ENCODE results near the gene ABCD1.
"Not testable (repeated sequence)": the region's sequence is repeated elsewhere in the genome, so short reads cannot be mapped to it uniquely, and the experiment has no call there.

The ABCD1 gene

GRCh38 chrX:153694256-153694655 is 30.4 kb upstream of the ABCD1 start:
- not testable (repeated sequence) for DNase-seq (ENCODE audit: low read depth)

- no peak for DNase-seq (ENCODE audit: low read depth)
Observed at GRCh38 chrX:153694687-153695270, 29.9 kb upstream of the ABCD1 start.

- DNase-seq (ENCODE audit: low read depth) = no peak
Observed at GRCh38 chrX:153696100-153696499, 28.6 kb upstream of the ABCD1 start.

- DNase-seq (ENCODE audit: low read depth) = not testable (repeated sequence)
Observed at GRCh38 chrX:153696538-153696937, 28.1 kb upstream of the ABCD1 start.

GRCh38 chrX:153696986-153697722 is 27.5 kb upstream of the ABCD1 start:
- not testable (repeated sequence) for DNase-seq (ENCODE audit: low read depth)

- DNase-seq (ENCODE audit: low read depth) = no peak
Observed at GRCh38 chrX:153697924-153698865, 26.5 kb upstream of the ABCD1 start.

- DNase-seq (ENCODE audit: low read depth) = not testable (repeated sequence)
Observed at GRCh38 chrX:153699210-153699783, 25.4 kb upstream of the ABCD1 start.

- not testable (repeated sequence) for DNase-seq (ENCODE audit: low read depth)
Observed at GRCh38 chrX:153699784-153700371, 24.8 kb upstream of the ABCD1 start.

- no peak for DNase-seq (ENCODE audit: low read depth)
Observed at GRCh38 chrX:153700376-153700945, 24.2 kb upstream of the ABCD1 start.

GRCh38 chrX:153700967-153701366 is 23.7 kb upstream of the ABCD1 start:
- DNase-seq (ENCODE audit: low read depth) = no peak

- DNase-seq (ENCODE audit: low read depth) = no peak
Observed at GRCh38 chrX:153701706-153702105, 22.9 kb upstream of the ABCD1 start.

- no peak for DNase-seq (ENCODE audit: low read depth)
Observed at GRCh38 chrX:153702336-153703035, 22.2 kb upstream of the ABCD1 start.

GRCh38 chrX:153703036-153703370 is 21.7 kb upstream of the ABCD1 start:
- DNase-seq (ENCODE audit: low read depth) = no peak

- DNase-seq (ENCODE audit: low read depth) = no peak
Observed at GRCh38 chrX:153704021-153704526, 20.6 kb upstream of the ABCD1 start.

- not testable (repeated sequence) for DNase-seq (ENCODE audit: low read depth)
Observed at GRCh38 chrX:153704631-153705402, 19.8 kb upstream of the ABCD1 start.

GRCh38 chrX:153705403-153706060 is 19.1 kb upstream of the ABCD1 start:
- not testable (repeated sequence) for DNase-seq (ENCODE audit: low read depth)

GRCh38 chrX:153706799-153707198 is 17.9 kb upstream of the ABCD1 start:
- no peak for DNase-seq (ENCODE audit: low read depth)

- no peak for DNase-seq (ENCODE audit: low read depth)
Observed at GRCh38 chrX:153707406-153707805, 17.2 kb upstream of the ABCD1 start.

- peak; percentile 38 for DNase-seq (ENCODE audit: low read depth)
Observed at GRCh38 chrX:153708415-153708814, 16.2 kb upstream of the ABCD1 start.
